K562 (cell line): Measurements from ENCODE around the gene ZNF280C. TPM values are rescaled to one million over a fixed set of nuclear protein-coding genes. Genes with fewer than 3 reads are reported as not detected.

ENCODE experiments used
- BMI1 ChIP-seq: fragments of 150-350 bp; IDR thresholded peaks from 2 replicates; pipeline ENCODE4 v1.6.1; 2014; ENCODE audit warnings: low read length
- CHAMP1 ChIP-seq: fragments of 450-650 bp; IDR thresholded peaks from 2 replicates; pipeline ENCODE4 v1.6.1; 2016; ENCODE audit warnings: mild to moderate bottlenecking
- DNMT1 ChIP-seq: fragments of 450-650 bp; IDR thresholded peaks from 2 replicates; pipeline ENCODE4 v1.6.1; 2016; ENCODE audit warnings: antibody characterized with exemption, mild to moderate bottlenecking
- EP300 ChIP-seq: IDR thresholded peaks from 2 replicates; pipeline ENCODE4 v1.6.1; 2012; ENCODE audit warnings: low read length, improper control_type of control experiment
- FOS ChIP-seq: IDR thresholded peaks from 3 replicates; pipeline ENCODE4 v1.6.1; 2011; ENCODE audit not compliant: insufficient read length; ENCODE audit errors: extremely low read depth
- HLTF ChIP-seq: fragments of 450-650 bp; IDR thresholded peaks from 2 replicates; pipeline ENCODE4 v1.6.1; 2016
- MAX ChIP-seq: sonication (generic); formaldehyde crosslinking; IDR thresholded peaks from 2 replicates; pipeline ENCODE4 v1.9.0; 2022; ENCODE audit warnings: mild to moderate bottlenecking, missing genetic modification reagents
- MCM7 ChIP-seq, 2 experiments: fragments of 450-650 bp; IDR thresholded peaks; 2 replicates each; pipeline ENCODE4 v1.6.1; 2016 to 2018
- MEIS2 ChIP-seq: fragments of 450-650 bp; IDR thresholded peaks from 2 replicates; pipeline ENCODE4 v1.6.1; 2014; ENCODE audit warnings: mild to moderate bottlenecking; ENCODE audit not compliant: partially characterized antibody
- MTF1 ChIP-seq: fragments of 250-450 bp; sonication (Bioruptor Pico); IDR thresholded peaks from 2 replicates; pipeline ENCODE4 v1.9.0; 2021; ENCODE audit warnings: moderate library complexity, mild to moderate bottlenecking, inconsistent platforms, borderline replicate concordance
- PYGO2 ChIP-seq: fragments of 450-650 bp; IDR thresholded peaks from 2 replicates; pipeline ENCODE4 v1.6.1; 2016; ENCODE audit warnings: mild to moderate bottlenecking, missing genetic modification characterization, moderate library complexity, missing compliant biosample characterization
- RAD51 ChIP-seq: fragments of 450-650 bp; IDR thresholded peaks from 2 replicates; pipeline ENCODE4 v1.7.1; 2016; ENCODE audit warnings: low read depth, mild to moderate bottlenecking, borderline replicate concordance
- RUNX1 ChIP-seq: sonication (generic); IDR thresholded peaks from 2 replicates; pipeline ENCODE4 v1.6.1; 2016; ENCODE audit warnings: antibody characterized with exemption, low read depth
- SAP30 ChIP-seq: fragments of 200-600 bp; sonication (generic); IDR thresholded peaks from 2 replicates; pipeline ENCODE4 v1.6.1; 2012; ENCODE audit warnings: borderline replicate concordance, low read depth, mild to moderate bottlenecking, moderate library complexity, low read length, control low read depth, inconsistent platforms; ENCODE audit not compliant: insufficient read depth, poor library complexity, severe bottlenecking
- SIN3A ChIP-seq, 2 experiments: fragments of 150-350 bp in 1 of 2; IDR thresholded peaks; 2 replicates each; pipeline ENCODE4 v1.6.1; 2011 to 2016; ENCODE audit warnings: borderline replicate concordance in 2 of 2, low read depth in 2 of 2, low read length in 2 of 2, mild to moderate bottlenecking in 2 of 2, moderate library complexity in 2 of 2; ENCODE audit not compliant: control insufficient read depth in 1 of 2
- SNRNP70 ChIP-seq: fragments of 200-400 bp; formaldehyde crosslinking; optimal IDR thresholded peaks from 2 replicates; pipeline ENCODE3; 2017; ENCODE audit warnings: low read depth, low read length
- STAT5B ChIP-seq: fragments of 250-450 bp; sonication (Bioruptor Pico); IDR thresholded peaks from 2 replicates; pipeline ENCODE4 v1.8.0; 2021; ENCODE audit warnings: mild to moderate bottlenecking, inconsistent platforms
- TARDBP ChIP-seq: fragments of 450-650 bp; IDR thresholded peaks from 2 replicates; pipeline ENCODE4 v1.6.1; 2016
- TCF7L2 ChIP-seq: fragments of 150-350 bp; IDR thresholded peaks from 2 replicates; pipeline ENCODE4 v1.6.1; 2016; ENCODE audit warnings: low read depth, mild to moderate bottlenecking, low read length, moderate library complexity
- THAP7 ChIP-seq: fragments of 250-450 bp; sonication (Bioruptor Pico); IDR thresholded peaks from 2 replicates; pipeline ENCODE4 v1.5.0; 2021
- ZBTB17 ChIP-seq: fragments of 450-650 bp; formaldehyde crosslinking; IDR thresholded peaks from 2 replicates; pipeline ENCODE4 v1.4.0; 2020; ENCODE audit warnings: mild to moderate bottlenecking
- ZNF12 ChIP-seq: sonication (generic); formaldehyde crosslinking; IDR thresholded peaks from 2 replicates; pipeline ENCODE4 v1.4.0; 2020; ENCODE audit warnings: mild to moderate bottlenecking, missing genetic modification reagents
- ZNF121 ChIP-seq: sonication (generic); formaldehyde crosslinking; conservative IDR thresholded peaks from 2 replicates; pipeline ENCODE4 v1.8.0; 2022; ENCODE audit warnings: missing genetic modification reagents
- ZNF280A ChIP-seq: fragments of 450-650 bp; IDR thresholded peaks from 2 replicates; pipeline ENCODE4 v1.6.1; 2018; ENCODE audit warnings: mild to moderate bottlenecking, low read depth; ENCODE audit not compliant: partially characterized antibody
- ZNF3 ChIP-seq: fragments of 250-450 bp; sonication (Bioruptor Pico); IDR thresholded peaks from 2 replicates; pipeline ENCODE4 v1.5.0; 2021; ENCODE audit warnings: mild to moderate bottlenecking, moderate library complexity
- ZNF507 ChIP-seq: conservative IDR thresholded peaks from 2 replicates; pipeline ENCODE4 v1.6.1; 2017; ENCODE audit warnings: missing genetic modification characterization, missing compliant biosample characterization
- ZNF717 ChIP-seq: fragments of 250-450 bp; sonication (Bioruptor Pico); IDR thresholded peaks from 2 replicates; pipeline ENCODE4 v1.5.0; 2021
- polyA plus RNA-seq, 8 experiments: library from polyadenylated mRNA; depleted of rRNA in 4 of 8; stranded (reverse) in 5 of 8; unstranded in 3 of 8; fragments of >200 nt; fragmentation: Nextera tagmentation in 2 of 8; fragmentation: Illumina TruSeq in 1 of 8; extraction: Ambion mirVana in 2 of 8; extraction: Trizol in 1 of 8; gene quantifications; 2 replicates each; pipeline versions ENCODE4 v1.2.1 to v1.2.3, GENCODE V29; 2011 to 2014; ENCODE audit warnings: inconsistent platforms in 1 of 8, missing spikeins in 1 of 8
- total RNA-seq, 7 experiments: library from RNA; depleted of rRNA in 6 of 7; stranded (reverse); fragments of >200 nt in 6 of 7; fragmentation: Illumina TruSeq in 2 of 7; extraction: Trizol in 2 of 7; gene quantifications; 2 replicates each; pipeline versions ENCODE4 v1.2.1 to v1.2.3, GENCODE V29; 2011 to 2021; ENCODE audit warnings: low replicate concordance in 1 of 7

The ZNF280C gene
- total and polyA plus RNA-seq, 9 of the 15 experiments (the other 6 are each of a cell fraction or from before 2014, with no cell fraction given), result 1.6 to 8.3 (median 4.4) TPM

- TF ChIP-seq RAD51 (peak; percentile 44; the same call in 1 of the 2 replicates), MAX (no peak), PYGO2 (tag) (peak; percentile 85), FOS (peak; percentile 12), ZNF12 (CRISPR knock-in tag) (no peak), MCM7 (IDR thresholded peaks at IDR 0.05) (no peak), ZNF121 (CRISPR knock-in tag) (no peak), ZNF507 (tag) (no peak), BMI1 (no peak), TARDBP (peak; percentile 82; the same call in 1 of the 2 replicates), DNMT1 (0 out of 2 replicates have a peak, but pooled peaks have one; percentile 61), ZNF280A (no peak), HLTF (peak; percentile 90; the same call in 1 of the 2 replicates), TCF7L2 (no peak), STAT5B (no peak), MEIS2 (peak; percentile 99), ZBTB17 (CRISPR knock-in tag) (no peak), CHAMP1 (peak; percentile 85), ZNF3 (no peak), RUNX1 (peak; percentile 90), SAP30 (no peak), SIN3A (IDR thresholded peaks at IDR 0.05; ENCODE audit: borderline replicate concordance in 2 of 2, control insufficient read depth in 1 of 2, low read depth in 2 of 2, low read length in 2 of 2) (no peak), EP300 (peak; percentile 98), THAP7 (CRISPR knock-in tag) (no peak), ZNF717 (CRISPR knock-in tag) (no peak), MTF1 (CRISPR knock-in tag) (no peak), SNRNP70 (no peak)
Measured at GRCh38 chrX:130179579-130180215, 89.0 kb downstream of the ZNF280C start (continued).
